HG02623 (cell line): Measurements from ENCODE around the gene MED13L.
"Not testable (repeated sequence)": the region's sequence is repeated elsewhere in the genome, so short reads cannot be mapped to it uniquely, and the experiment has no call there.

Experiments
- ATAC-seq: cut with Tn5 transposase; IDR thresholded peaks from one replicate; pipeline ENCODE4 v1.9.1; 2021; ENCODE audit warnings: moderate library complexity; ENCODE audit not compliant: unreplicated experiment

The MED13L gene

GRCh38 chr12:116136340-116136739, 141.2 kb downstream of the MED13L start:
- no peak for ATAC-seq

- ATAC-seq, result no peak
Measured at GRCh38 chr12:116135209-116135930, 142.1 kb downstream of the MED13L start.

- no peak for ATAC-seq
Measured at GRCh38 chr12:116133636-116134214, 143.8 kb downstream of the MED13L start.

- no peak for ATAC-seq
Measured at GRCh38 chr12:116133149-116133548, 144.3 kb downstream of the MED13L start.

GRCh38 chr12:116131987-116132386, 145.5 kb downstream of the MED13L start:
- not testable (repeated sequence) for ATAC-seq

GRCh38 chr12:116131176-116131575, 146.3 kb downstream of the MED13L start:
- no peak for ATAC-seq

GRCh38 chr12:116130431-116130830, 147.1 kb downstream of the MED13L start:
- no peak for ATAC-seq

- ATAC-seq, result no peak
Measured at GRCh38 chr12:116128779-116129178, 148.7 kb downstream of the MED13L start.

GRCh38 chr12:116127859-116128258, 149.6 kb downstream of the MED13L start:
- no peak for ATAC-seq

- ATAC-seq, result no peak
Measured at GRCh38 chr12:116126610-116127009, 150.9 kb downstream of the MED13L start.

- ATAC-seq, result no peak
Measured at GRCh38 chr12:116125956-116126566, 151.4 kb downstream of the MED13L start.

- no peak for ATAC-seq
Measured at GRCh38 chr12:116125084-116125483, 152.4 kb downstream of the MED13L start.

GRCh38 chr12:116123451-116124258, 153.8 kb downstream of the MED13L start:
- ATAC-seq, result no peak

- ATAC-seq, result no peak
Measured at GRCh38 chr12:116122628-116123027, 154.9 kb downstream of the MED13L start.

GRCh38 chr12:116121453-116121871, 156.0 kb downstream of the MED13L start:
- no peak for ATAC-seq

- ATAC-seq, result no peak
Measured at GRCh38 chr12:116116650-116117424, 160.7 kb downstream of the MED13L start.

- no peak for ATAC-seq
Measured at GRCh38 chr12:116113398-116114130, 163.9 kb downstream of the MED13L start.

- no peak for ATAC-seq
Measured at GRCh38 chr12:116106870-116107269, 170.6 kb downstream of the MED13L start.

- no peak for ATAC-seq
Measured at GRCh38 chr12:116104167-116104767, 173.2 kb downstream of the MED13L start.

GRCh38 chr12:116101991-116102390, 175.5 kb downstream of the MED13L start:
- ATAC-seq, result no peak
